H1 (cell line): ENCODE results near the gene CCT3. TPM values are rescaled to one million over a fixed set of nuclear protein-coding genes. Genes with fewer than 3 reads are reported as not detected.

Experiments
- ASH2L ChIP-seq: fragments of 200-600, 300-600 bp; sonication (generic); IDR thresholded peaks from one replicate; pipeline ENCODE4 v1.7.1; 2017; ENCODE audit warnings: low read length
- BRCA1 ChIP-seq: IDR thresholded peaks from 2 replicates; pipeline ENCODE4 v1.6.1; 2012; ENCODE audit warnings: low read depth, low read length, improper control_type of control experiment
- CTBP2 ChIP-seq: IDR thresholded peaks from 2 replicates; pipeline ENCODE4 v1.7.0; 2011; ENCODE audit warnings: borderline replicate concordance, mild to moderate bottlenecking, moderate library complexity, mixed read lengths, low read length; ENCODE audit not compliant: insufficient read depth, insufficient read length
- HDAC6 ChIP-seq: IDR thresholded peaks from one replicate; pipeline ENCODE4 v1.7.1; 2012; ENCODE audit warnings: low read depth, mild to moderate bottlenecking, inconsistent platforms, low read length, moderate library complexity
- JUND ChIP-seq: IDR thresholded peaks from 2 replicates; pipeline ENCODE4 v1.6.1; 2011; ENCODE audit warnings: mild to moderate bottlenecking, improper control_type of control experiment, low read length
- KDM1A ChIP-seq: fragments of 200-600, 300-600 bp; sonication (generic); IDR thresholded peaks from 2 replicates; pipeline ENCODE4 v1.7.1; 2016; ENCODE audit warnings: mild to moderate bottlenecking, low read length, borderline replicate concordance
- MAFK ChIP-seq: IDR thresholded peaks from 2 replicates; pipeline ENCODE4 v1.6.1; 2012; ENCODE audit warnings: low read depth, mild to moderate bottlenecking, improper control_type of control experiment, low read length
- NANOG ChIP-seq: IDR thresholded peaks from 2 replicates; pipeline ENCODE4 v1.6.1; 2011; ENCODE audit warnings: low read length, low read depth, mild to moderate bottlenecking, inconsistent platforms; ENCODE audit not compliant: insufficient read depth, poor library complexity, severe bottlenecking
- SP1 ChIP-seq: IDR thresholded peaks from 2 replicates; pipeline ENCODE4 v1.6.1; 2011; ENCODE audit warnings: low read depth, low read length
- TEAD4 ChIP-seq: IDR thresholded peaks from 2 replicates; pipeline ENCODE4 v1.6.1; 2012; ENCODE audit warnings: low read depth, low read length, inconsistent platforms, mixed read lengths
- polyA plus RNA-seq, 7 experiments: library from polyadenylated mRNA; depleted of rRNA in 3 of 7; stranded (reverse) in 5 of 7; unstranded in 2 of 7; fragments of >200 nt in 5 of 7; fragments of 200-250 nt in 2 of 7; gene quantifications; 1 replicate in 5 of 7; 2 replicates in 1 of 7; 4 replicates in 1 of 7; pipeline versions ENCODE4 v1.2.1 to v1.2.3, GENCODE V29; 2011 to 2013; ENCODE audit warnings: missing spikeins in 2 of 7, mixed read lengths in 2 of 7
- total RNA-seq: library from RNA; stranded (reverse); fragmentation: NEBNext Ultra II Directional; extraction: Animal tissue kit (Norgen Biotek cat#: 25700); gene quantifications from 2 replicates; pipeline ENCODE4 v1.2.1, GENCODE V29; 2021
- TF ChIP-seq, protein P1 (sequence below): fragments of 300-600 bp; sonication (generic); IDR thresholded peaks from 2 replicates; pipeline ENCODE4 v1.7.1; 2012; ENCODE audit warnings: low read length, moderate library complexity, mild to moderate bottlenecking, inconsistent platforms; ENCODE audit not compliant: insufficient replicate concordance

Gene CCT3
- total and polyA plus RNA-seq, 2 of the 8 experiments (the other 6 are each of a cell fraction or from before 2014, with no cell fraction given) = 431 to 480 TPM

DNA sequence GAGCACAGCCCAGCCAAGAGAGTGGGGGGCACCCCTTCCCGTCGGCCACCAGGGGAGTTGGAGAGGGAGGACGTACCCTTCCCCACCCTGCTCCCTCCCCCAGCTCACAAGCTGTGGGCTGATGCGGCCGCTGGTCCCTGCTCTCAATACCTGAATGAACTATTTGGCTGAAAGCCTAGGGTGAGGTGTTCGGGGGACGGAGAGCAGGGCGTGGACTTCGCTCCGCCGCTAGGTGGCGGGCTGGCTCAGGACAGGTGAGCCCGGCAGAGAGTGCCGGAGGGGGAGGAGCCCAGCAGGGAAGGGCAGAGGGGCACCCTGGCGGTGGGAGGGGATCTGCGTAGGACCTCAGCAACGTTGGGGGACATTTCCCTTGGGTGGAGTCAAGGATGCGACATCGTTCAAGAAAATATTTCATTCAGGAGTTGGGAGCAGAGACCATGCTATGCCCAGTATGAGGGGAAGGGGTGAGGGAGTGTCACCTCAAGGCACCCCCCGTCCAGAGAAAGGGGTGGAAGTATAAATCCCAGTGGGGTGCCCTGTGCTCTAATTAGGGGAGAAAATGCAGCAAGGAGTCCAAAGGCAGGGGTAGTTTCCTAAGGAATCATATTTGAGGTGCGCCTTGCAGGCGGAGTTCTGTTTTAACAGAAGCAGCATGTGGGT, 18.9 kb upstream of the CCT3 start (continued):
- peak; percentile 27; the same call in 1 of the 2 replicates for TF ChIP-seq BRCA1
- TF ChIP-seq, protein P1, sequence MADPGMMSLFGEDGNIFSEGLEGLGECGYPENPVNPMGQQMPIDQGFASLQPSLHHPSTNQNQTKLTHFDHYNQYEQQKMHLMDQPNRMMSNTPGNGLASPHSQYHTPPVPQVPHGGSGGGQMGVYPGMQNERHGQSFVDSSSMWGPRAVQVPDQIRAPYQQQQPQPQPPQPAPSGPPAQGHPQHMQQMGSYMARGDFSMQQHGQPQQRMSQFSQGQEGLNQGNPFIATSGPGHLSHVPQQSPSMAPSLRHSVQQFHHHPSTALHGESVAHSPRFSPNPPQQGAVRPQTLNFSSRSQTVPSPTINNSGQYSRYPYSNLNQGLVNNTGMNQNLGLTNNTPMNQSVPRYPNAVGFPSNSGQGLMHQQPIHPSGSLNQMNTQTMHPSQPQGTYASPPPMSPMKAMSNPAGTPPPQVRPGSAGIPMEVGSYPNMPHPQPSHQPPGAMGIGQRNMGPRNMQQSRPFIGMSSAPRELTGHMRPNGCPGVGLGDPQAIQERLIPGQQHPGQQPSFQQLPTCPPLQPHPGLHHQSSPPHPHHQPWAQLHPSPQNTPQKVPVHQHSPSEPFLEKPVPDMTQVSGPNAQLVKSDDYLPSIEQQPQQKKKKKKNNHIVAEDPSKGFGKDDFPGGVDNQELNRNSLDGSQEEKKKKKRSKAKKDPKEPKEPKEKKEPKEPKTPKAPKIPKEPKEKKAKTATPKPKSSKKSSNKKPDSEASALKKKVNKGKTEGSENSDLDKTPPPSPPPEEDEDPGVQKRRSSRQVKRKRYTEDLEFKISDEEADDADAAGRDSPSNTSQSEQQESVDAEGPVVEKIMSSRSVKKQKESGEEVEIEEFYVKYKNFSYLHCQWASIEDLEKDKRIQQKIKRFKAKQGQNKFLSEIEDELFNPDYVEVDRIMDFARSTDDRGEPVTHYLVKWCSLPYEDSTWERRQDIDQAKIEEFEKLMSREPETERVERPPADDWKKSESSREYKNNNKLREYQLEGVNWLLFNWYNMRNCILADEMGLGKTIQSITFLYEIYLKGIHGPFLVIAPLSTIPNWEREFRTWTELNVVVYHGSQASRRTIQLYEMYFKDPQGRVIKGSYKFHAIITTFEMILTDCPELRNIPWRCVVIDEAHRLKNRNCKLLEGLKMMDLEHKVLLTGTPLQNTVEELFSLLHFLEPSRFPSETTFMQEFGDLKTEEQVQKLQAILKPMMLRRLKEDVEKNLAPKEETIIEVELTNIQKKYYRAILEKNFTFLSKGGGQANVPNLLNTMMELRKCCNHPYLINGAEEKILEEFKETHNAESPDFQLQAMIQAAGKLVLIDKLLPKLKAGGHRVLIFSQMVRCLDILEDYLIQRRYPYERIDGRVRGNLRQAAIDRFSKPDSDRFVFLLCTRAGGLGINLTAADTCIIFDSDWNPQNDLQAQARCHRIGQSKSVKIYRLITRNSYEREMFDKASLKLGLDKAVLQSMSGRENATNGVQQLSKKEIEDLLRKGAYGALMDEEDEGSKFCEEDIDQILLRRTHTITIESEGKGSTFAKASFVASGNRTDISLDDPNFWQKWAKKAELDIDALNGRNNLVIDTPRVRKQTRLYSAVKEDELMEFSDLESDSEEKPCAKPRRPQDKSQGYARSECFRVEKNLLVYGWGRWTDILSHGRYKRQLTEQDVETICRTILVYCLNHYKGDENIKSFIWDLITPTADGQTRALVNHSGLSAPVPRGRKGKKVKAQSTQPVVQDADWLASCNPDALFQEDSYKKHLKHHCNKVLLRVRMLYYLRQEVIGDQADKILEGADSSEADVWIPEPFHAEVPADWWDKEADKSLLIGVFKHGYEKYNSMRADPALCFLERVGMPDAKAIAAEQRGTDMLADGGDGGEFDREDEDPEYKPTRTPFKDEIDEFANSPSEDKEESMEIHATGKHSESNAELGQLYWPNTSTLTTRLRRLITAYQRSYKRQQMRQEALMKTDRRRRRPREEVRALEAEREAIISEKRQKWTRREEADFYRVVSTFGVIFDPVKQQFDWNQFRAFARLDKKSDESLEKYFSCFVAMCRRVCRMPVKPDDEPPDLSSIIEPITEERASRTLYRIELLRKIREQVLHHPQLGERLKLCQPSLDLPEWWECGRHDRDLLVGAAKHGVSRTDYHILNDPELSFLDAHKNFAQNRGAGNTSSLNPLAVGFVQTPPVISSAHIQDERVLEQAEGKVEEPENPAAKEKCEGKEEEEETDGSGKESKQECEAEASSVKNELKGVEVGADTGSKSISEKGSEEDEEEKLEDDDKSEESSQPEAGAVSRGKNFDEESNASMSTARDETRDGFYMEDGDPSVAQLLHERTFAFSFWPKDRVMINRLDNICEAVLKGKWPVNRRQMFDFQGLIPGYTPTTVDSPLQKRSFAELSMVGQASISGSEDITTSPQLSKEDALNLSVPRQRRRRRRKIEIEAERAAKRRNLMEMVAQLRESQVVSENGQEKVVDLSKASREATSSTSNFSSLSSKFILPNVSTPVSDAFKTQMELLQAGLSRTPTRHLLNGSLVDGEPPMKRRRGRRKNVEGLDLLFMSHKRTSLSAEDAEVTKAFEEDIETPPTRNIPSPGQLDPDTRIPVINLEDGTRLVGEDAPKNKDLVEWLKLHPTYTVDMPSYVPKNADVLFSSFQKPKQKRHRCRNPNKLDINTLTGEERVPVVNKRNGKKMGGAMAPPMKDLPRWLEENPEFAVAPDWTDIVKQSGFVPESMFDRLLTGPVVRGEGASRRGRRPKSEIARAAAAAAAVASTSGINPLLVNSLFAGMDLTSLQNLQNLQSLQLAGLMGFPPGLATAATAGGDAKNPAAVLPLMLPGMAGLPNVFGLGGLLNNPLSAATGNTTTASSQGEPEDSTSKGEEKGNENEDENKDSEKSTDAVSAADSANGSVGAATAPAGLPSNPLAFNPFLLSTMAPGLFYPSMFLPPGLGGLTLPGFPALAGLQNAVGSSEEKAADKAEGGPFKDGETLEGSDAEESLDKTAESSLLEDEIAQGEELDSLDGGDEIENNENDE = no peak
- TF ChIP-seq HDAC6 = no peak
- TF ChIP-seq TEAD4 = peak; percentile 68; the same call in 1 of the 2 replicates
- TF ChIP-seq NANOG = no peak
- TF ChIP-seq ASH2L = peak; percentile 69
- peak; percentile 57; the same call in 1 of the 2 replicates for TF ChIP-seq JUND
- peak; percentile 33 for TF ChIP-seq CTBP2
- no peak for TF ChIP-seq MAFK
- peak; percentile 53; the same call in 1 of the 2 replicates for TF ChIP-seq SP1
- no peak; the same call in 1 of the 2 replicates for TF ChIP-seq KDM1A
